Natural killer cell (primary cell): Measurements from ENCODE around the gene KRT26. TPM values are rescaled to one million over a fixed set of nuclear protein-coding genes. Genes with fewer than 3 reads are reported as not detected.

ENCODE experiments used
- ATAC-seq, 3 donors: fragments of 150-1000 bp in 2 of 3; fragments of 200-7000 bp in 1 of 3; cut with Tn5 transposase; 1 replicate in 1 of 3; 2 replicates in 2 of 3; pipeline ENCODE4 v1.10.0; 2021; ENCODE audit warnings: mild to moderate bottlenecking in 2 of 3, moderate library complexity in 2 of 3
- DNase-seq, 2 donors: peaks; one replicate each; pipeline versions ENCODE4 v3.0.0 to v3.0.0-alpha.2; 2013 to 2021; ENCODE audit warnings: mixed read lengths in 1 of 2
- H3K27ac ChIP-seq: one replicate; pipeline ENCODE4 v1.5.1; 2013; ENCODE audit warnings: mild to moderate bottlenecking, low read length
- H3K27me3 ChIP-seq: one replicate; pipeline ENCODE4 v1.6.1; 2013; ENCODE audit warnings: low read length; ENCODE audit not compliant: control insufficient read depth, insufficient read depth
- H3K36me3 ChIP-seq: one replicate; pipeline ENCODE4 v1.6.1; 2013; ENCODE audit warnings: low read length; ENCODE audit not compliant: control insufficient read depth, insufficient read depth
- H3K4me1 ChIP-seq: one replicate; pipeline ENCODE4 v1.6.1; 2013; ENCODE audit warnings: low read length; ENCODE audit not compliant: control insufficient read depth, insufficient read depth
- H3K4me3 ChIP-seq: one replicate; pipeline ENCODE4 v1.5.1; 2013; ENCODE audit warnings: low read length
- H3K9me3 ChIP-seq: one replicate; pipeline ENCODE4 v1.6.1; 2013; ENCODE audit warnings: low read length; ENCODE audit not compliant: control insufficient read depth, insufficient read depth
- H3K27ac Mint-ChIP-seq, 2 donors: one replicate each; pipeline ENCODE4 v1.8.0; 2022; ENCODE audit warnings: mild to moderate bottlenecking in 2 of 2, mixed read lengths in 2 of 2, moderate library complexity in 1 of 2
- H3K27me3 Mint-ChIP-seq, 2 donors: one replicate each; pipeline ENCODE4 v1.8.0; 2022; ENCODE audit warnings: low read depth in 2 of 2, mixed read lengths in 2 of 2
- H3K36me3 Mint-ChIP-seq: one replicate; pipeline ENCODE4 v1.8.0; 2022; ENCODE audit warnings: mixed read lengths
- H3K4me1 Mint-ChIP-seq, 2 donors: one replicate each; pipeline ENCODE4 v1.8.0; 2022; ENCODE audit warnings: mixed read lengths in 2 of 2
- H3K4me3 Mint-ChIP-seq: one replicate; pipeline ENCODE4 v1.8.0; 2022; ENCODE audit warnings: mild to moderate bottlenecking, moderate library complexity, mixed read lengths
- H3K9me3 Mint-ChIP-seq, 2 donors: one replicate each; pipeline ENCODE4 v1.8.0; 2022; ENCODE audit warnings: mixed read lengths in 2 of 2
- CTCF ChIP-seq: fragments of 200-600 bp; IDR thresholded peaks from one replicate; pipeline ENCODE4 v1.8.0; 2022; ENCODE audit warnings: antibody characterized with exemption
- WGBS: methylation state at CpG from one replicate; pipeline ENCODE4 v1.1.7; 2013; ENCODE audit warnings: missing lambda C conversion rate; ENCODE audit not compliant: insufficient coverage; 5-methylcytosine and 5-hydroxymethylcytosine counted together
- intact Hi-C: fragments of 100-400 bp; cut with micrococcal nuclease; formaldehyde crosslinking; loops from one replicate; pipeline ENCODE4 v1.14.2; 2022
- total RNA-seq, 4 donors: library from RNA; stranded (reverse); fragments of 120-200 nt in 1 of 4; gene quantifications; one replicate each; pipeline versions ENCODE4 v1.2.3 to v1.2.4, GENCODE V29; 2013 to 2022

The KRT26 gene
- total RNA-seq, 3 donors from 2014 or later (not counting 1 experiment from before 2014, with no cell fraction given), result not detected

GRCh38 chr17:40726919-40727318, 45.1 kb downstream of the KRT26 start:
- H3K27me3 ChIP-seq, result no peaks in the 10 kb centered on the region

GRCh38 chr17:40724656-40725055, 47.3 kb downstream of the KRT26 start:
- Histone ChIP-seq H3K4me1 (no peaks in the 10 kb centered on the region), H3K9me3 (no peaks in the 10 kb centered on the region), H3K27me3 (no peaks in the 10 kb centered on the region), H3K4me3 (no peak overlapping the region), H3K27ac (no peak overlapping the region), H3K36me3 (no peaks in the 10 kb centered on the region)
- no peak for DNase-seq
- no peak for ATAC-seq
- intact Hi-C loops, result no loop called here
- no peak for TF ChIP-seq CTCF
- Mint-ChIP-seq H3K4me3 (no peak overlapping the region), H3K9me3 (no peaks in the 10 kb centered on the region), H3K27me3 (peaks cover 30 to 41% of the 10 kb centered on the region in 2 donors), H3K27ac (no peak overlapping the region), H3K4me1 (no peaks in the 10 kb centered on the region), H3K36me3 (no peaks in the 10 kb centered on the region)
- 71% methylated on average over 1 of the region's 1 CpG for WGBS

More at GRCh38 chr17:40726919-40727318, 45.1 kb downstream of the KRT26 start:
- peak in 1 of 2 donors; percentile 40 for DNase-seq
- Mint-ChIP-seq H3K27me3 (peaks cover 27 to 47% of the 10 kb centered on the region in 2 donors), H3K4me3 (no peak overlapping the region), H3K36me3 (no peaks in the 10 kb centered on the region), H3K4me1 (no peaks in the 10 kb centered on the region), H3K9me3 (no peaks in the 10 kb centered on the region), H3K27ac (no peak overlapping the region)
- Histone ChIP-seq H3K27ac (no peak overlapping the region), H3K4me3 (no peak overlapping the region), H3K9me3 (no peaks in the 10 kb centered on the region), H3K4me1 (no peaks in the 10 kb centered on the region), H3K36me3 (no peaks in the 10 kb centered on the region)
- ATAC-seq, result no peak
- no peak for TF ChIP-seq CTCF
- intact Hi-C loops, result no loop called here
- 78% methylated on average over 1 of the region's 2 CpGs for WGBS

GRCh38 chr17:40722241-40722640, 49.8 kb downstream of the KRT26 start:
- no peak overlapping the region for H3K4me3 Mint-ChIP-seq

More at GRCh38 chr17:40722241-40722640, 49.8 kb downstream of the KRT26 start:
- H3K36me3 Mint-ChIP-seq, result no peaks in the 10 kb centered on the region
- WGBS, result 62% methylated on average over 1 of the region's 1 CpG
- no peaks in the 10 kb centered on the region for H3K4me1 ChIP-seq
- no peaks in the 10 kb centered on the region for H3K9me3 Mint-ChIP-seq
- peaks cover 32 to 41% of the 10 kb centered on the region in 2 donors for H3K27me3 Mint-ChIP-seq
- H3K36me3 ChIP-seq, result no peaks in the 10 kb centered on the region
- H3K27ac Mint-ChIP-seq, result no peak overlapping the region
- H3K9me3 ChIP-seq, result no peaks in the 10 kb centered on the region
- DNase-seq (no peak), ATAC-seq (no peak)
- H3K27me3 ChIP-seq, result no peaks in the 10 kb centered on the region
- no peak overlapping the region for H3K27ac ChIP-seq
- TF ChIP-seq CTCF, result no peak
- H3K4me3 ChIP-seq, result no peak overlapping the region
- intact Hi-C loops, result no loop called here
- no peaks in the 10 kb centered on the region for H3K4me1 Mint-ChIP-seq
